Thoracic aorta (tissue), 2 donors: ENCODE data around the gene UBE3D. TPM values are rescaled to one million over a fixed set of nuclear protein-coding genes. Genes with fewer than 3 reads are reported as not detected.

ENCODE experiments used
- ATAC-seq: fragments of 150-250 bp; one replicate; pipeline ENCODE4 v1.8.0; 2017; ENCODE audit warnings: low read depth; ENCODE audit not compliant: insufficient number of reproducible peaks, low FRiP score
- DNase-seq: peaks from one replicate; pipeline ENCODE4 v3.0.0-alpha.2; 2020; ENCODE audit warnings: low spot score
- H3K27ac ChIP-seq, 2 donors: fragments of 200-600 bp; sonication (generic); 1 replicate in 1 of 2; 2 replicates in 1 of 2; pipeline ENCODE4 v1.5.1; 2016; ENCODE audit warnings: mild to moderate bottlenecking in 2 of 2, moderate library complexity in 2 of 2
- H3K27me3 ChIP-seq: fragments of 200-600 bp; sonication (generic); replicated peaks from 2 replicates; pipeline ENCODE4 v1.6.0; 2016; ENCODE audit warnings: mild to moderate bottlenecking; ENCODE audit not compliant: insufficient read depth
- H3K36me3 ChIP-seq: fragments of 200-600 bp; sonication (generic); one replicate; pipeline ENCODE4 v1.5.1; 2016
- H3K4me1 ChIP-seq, 2 donors: fragments of 200-600 bp; sonication (generic); 1 replicate in 1 of 2; 2 replicates in 1 of 2; pipeline versions ENCODE4 v1.5.1 to v1.6.0; 2016; ENCODE audit warnings: low read depth in 2 of 2, mild to moderate bottlenecking in 1 of 2; ENCODE audit not compliant: control insufficient read depth in 1 of 2
- H3K4me3 ChIP-seq: fragments of 200-600 bp; sonication (generic); 2 replicates; pipeline ENCODE4 v1.5.1; 2016; ENCODE audit warnings: mild to moderate bottlenecking
- H3K9me3 ChIP-seq: fragments of 200-600 bp; sonication (generic); 2 replicates; pipeline ENCODE4 v1.5.1; 2016
- CTCF ChIP-seq: fragments of 200-600 bp; sonication (generic); IDR thresholded peaks from one replicate; pipeline ENCODE4 v1.5.1; 2019; ENCODE audit warnings: antibody characterized with exemption
- total RNA-seq, 2 donors: library from RNA; depleted of rRNA; stranded (reverse); fragments of >200 nt; gene quantifications; one replicate each; pipeline versions ENCODE4 v1.1.0 to v1.2.3, GENCODE V29; 2016

Gene UBE3D
- total RNA-seq, 2 donors from 2014 or later: 9.6 to 14.0 TPM

GRCh38 chr6:82891076-82891475 is 174.6 kb downstream of the UBE3D start:
- no peak for DNase-seq
- TF ChIP-seq CTCF: no peak
- Histone ChIP-seq H3K4me3 (no peak overlapping the region), H3K9me3 (no peaks in the 10 kb centered on the region), H3K27ac (no peak overlapping the region), H3K27me3 (no peaks in the 10 kb centered on the region), H3K36me3 (peaks cover 3% of the 10 kb centered on the region), H3K4me1 (no peaks in the 10 kb centered on the region)
- no peak for ATAC-seq

- ATAC-seq (no peak), DNase-seq (no peak)
- H3K27ac ChIP-seq: no peak overlapping the region
- no peak for TF ChIP-seq CTCF
- peaks cover 3% of the 10 kb centered on the region for H3K36me3 ChIP-seq
- no peaks in the 10 kb centered on the region for H3K9me3 ChIP-seq
- no peaks in the 10 kb centered on the region for H3K4me1 ChIP-seq
- no peak overlapping the region for H3K4me3 ChIP-seq
- H3K27me3 ChIP-seq: no peaks in the 10 kb centered on the region
Measured at GRCh38 chr6:82890240-82890639, 175.4 kb downstream of the UBE3D start.

- no peak for ATAC-seq
- H3K36me3 ChIP-seq: peaks cover 3% of the 10 kb centered on the region
- no peaks in the 10 kb centered on the region for H3K4me1 ChIP-seq
- no peak overlapping the region for H3K4me3 ChIP-seq
- no peak overlapping the region for H3K27ac ChIP-seq
- no peak for TF ChIP-seq CTCF
- no peaks in the 10 kb centered on the region for H3K9me3 ChIP-seq
- no peaks in the 10 kb centered on the region for H3K27me3 ChIP-seq
- no peak for DNase-seq
Measured at GRCh38 chr6:82889143-82889542, 176.5 kb downstream of the UBE3D start.

- no peak for TF ChIP-seq CTCF
- no peak for DNase-seq
- ATAC-seq: no peak
Measured at GRCh38 chr6:82882363-82883023, 183.1 kb downstream of the UBE3D start.

GRCh38 chr6:82881519-82881918 is 184.1 kb downstream of the UBE3D start:
- no peaks in the 10 kb centered on the region for H3K4me1 ChIP-seq
- no peaks in the 10 kb centered on the region for H3K27me3 ChIP-seq
- no peaks in the 10 kb centered on the region for H3K9me3 ChIP-seq
- H3K4me3 ChIP-seq: no peak overlapping the region
- ATAC-seq (no peak), DNase-seq (no peak)
- H3K36me3 ChIP-seq: no peaks in the 10 kb centered on the region
- no peak for TF ChIP-seq CTCF
- no peak overlapping the region for H3K27ac ChIP-seq

More at GRCh38 chr6:82882363-82883023, 183.1 kb downstream of the UBE3D start:
- Histone ChIP-seq H3K27ac (no peak overlapping the region), H3K27me3 (no peaks in the 10 kb centered on the region), H3K4me1 (no peaks in the 10 kb centered on the region), H3K36me3 (no peaks in the 10 kb centered on the region), H3K9me3 (no peaks in the 10 kb centered on the region), H3K4me3 (no peak overlapping the region)
